ENCODE data around the gene BTBD16.

The BTBD16 gene

GRCh38 chr10:122301055-122301810 lies 30.1 kb downstream of the BTBD16 start:
- CTCF ChIA-PET, result interaction anchor here (1.4 kb wide), 1 partner anchor 134 kb away, joined by 3 read pairs; no protein-coding TSS in a partner anchor
- TF ChIP-seq FOXA1 (IDR thresholded peaks at IDR 0.05), result no peak

GRCh38 chr10:122301811-122302115 lies 30.7 kb downstream of the BTBD16 start:
- ChIA-PET POLR2A (no interaction called here), CTCF (interaction anchor here (1.4 kb wide), 1 partner anchor 133 kb away, joined by 3 read pairs; no protein-coding TSS in a partner anchor)
- TF ChIP-seq SUZ12 (IDR thresholded peaks at IDR 0.05) (no peak), PKNOX1 (IDR thresholded peaks at IDR 0.05) (no peak), ELF4 (IDR thresholded peaks at IDR 0.05) (no peak), L3MBTL2 (conservative IDR thresholded peaks at IDR 0.05) (no peak), TARDBP (IDR thresholded peaks at IDR 0.05) (no peak), LEF1 (IDR thresholded peaks at IDR 0.05; ENCODE audit: borderline replicate concordance) (no peak), CTBP1 (IDR thresholded peaks at IDR 0.05; ENCODE audit: borderline replicate concordance) (no peak), FOXA1 (IDR thresholded peaks at IDR 0.05) (no peak), NFRKB (IDR thresholded peaks at IDR 0.05) (no peak), SP1 (IDR thresholded peaks at IDR 0.05) (no peak), HDGF (IDR thresholded peaks at IDR 0.05; ENCODE audit: borderline replicate concordance) (no peak), FOXM1 (IDR thresholded peaks at IDR 0.05; ENCODE audit: borderline replicate concordance) (no peak), ZNF384 (IDR thresholded peaks at IDR 0.05) (no peak)
- no peak for DNase-seq (ENCODE audit: extremely low spot score)

More at GRCh38 chr10:122301055-122301810, 30.1 kb downstream of the BTBD16 start:
- DNase-seq (ENCODE audit: extremely low spot score), result no peak
- POLR2A ChIA-PET, result no interaction called here

- no peak for TF ChIP-seq HDGF (IDR thresholded peaks at IDR 0.05; ENCODE audit: borderline replicate concordance)
- no peak for TF ChIP-seq FOXA1 (IDR thresholded peaks at IDR 0.05)
- no peak for TF ChIP-seq NFRKB (IDR thresholded peaks at IDR 0.05)
- no peak for TF ChIP-seq PKNOX1 (IDR thresholded peaks at IDR 0.05)
- TF ChIP-seq TARDBP (IDR thresholded peaks at IDR 0.05), result no peak
- TF ChIP-seq FOXK2 (IDR thresholded peaks at IDR 0.05), result no peak
- no peak for TF ChIP-seq BHLHE40 (IDR thresholded peaks at IDR 0.05; ENCODE audit: borderline replicate concordance)
- TF ChIP-seq ELF4 (IDR thresholded peaks at IDR 0.05), result no peak
- no peak for TF ChIP-seq LEF1 (IDR thresholded peaks at IDR 0.05; ENCODE audit: borderline replicate concordance)
- no peak for TF ChIP-seq SUZ12 (IDR thresholded peaks at IDR 0.05)
- no peak for TF ChIP-seq L3MBTL2 (conservative IDR thresholded peaks at IDR 0.05)
- no peak for TF ChIP-seq ARNT (IDR thresholded peaks at IDR 0.05)
- no peak for TF ChIP-seq FOXM1 (IDR thresholded peaks at IDR 0.05; ENCODE audit: borderline replicate concordance)
- TF ChIP-seq SP1 (IDR thresholded peaks at IDR 0.05), result no peak
- no peak for TF ChIP-seq CTBP1 (IDR thresholded peaks at IDR 0.05; ENCODE audit: borderline replicate concordance)
- no peak for TF ChIP-seq ZNF384 (IDR thresholded peaks at IDR 0.05)
- POLR2A ChIA-PET, result no interaction called here
- DNase-seq (ENCODE audit: extremely low spot score), result no peak
- CTCF ChIA-PET, result interaction anchor here (0.9 to 1.4 kb wide), 2 partner anchors 133 to 263 kb away, joined by 3 read pairs; no protein-coding TSS in a partner anchor
These were observed 31.2 kb downstream of the BTBD16 start for GRCh38 chr10:122302315-122302714.

- ChIA-PET POLR2A (no interaction called here), CTCF (no interaction called here)
- no peak for DNase-seq (ENCODE audit: extremely low spot score)
- TF ChIP-seq CTBP1 (IDR thresholded peaks at IDR 0.05; ENCODE audit: borderline replicate concordance) (no peak), TARDBP (IDR thresholded peaks at IDR 0.05) (no peak), ARNT (IDR thresholded peaks at IDR 0.05) (no peak), HDGF (IDR thresholded peaks at IDR 0.05; ENCODE audit: borderline replicate concordance) (no peak), BHLHE40 (IDR thresholded peaks at IDR 0.05; ENCODE audit: borderline replicate concordance) (no peak), FOXA1 (IDR thresholded peaks at IDR 0.05) (no peak), NFRKB (IDR thresholded peaks at IDR 0.05) (no peak), FOXM1 (IDR thresholded peaks at IDR 0.05; ENCODE audit: borderline replicate concordance) (no peak), SP1 (IDR thresholded peaks at IDR 0.05) (no peak), SUZ12 (IDR thresholded peaks at IDR 0.05) (no peak), ELF4 (IDR thresholded peaks at IDR 0.05) (no peak), FOXK2 (IDR thresholded peaks at IDR 0.05) (no peak), LEF1 (IDR thresholded peaks at IDR 0.05; ENCODE audit: borderline replicate concordance) (no peak)
These were observed 32.4 kb downstream of the BTBD16 start for GRCh38 chr10:122303271-122304053.

GRCh38 chr10:122304054-122304579 lies 33.0 kb downstream of the BTBD16 start:
- TF ChIP-seq SUZ12 (IDR thresholded peaks at IDR 0.05), result no peak
- no peak for TF ChIP-seq SP1 (IDR thresholded peaks at IDR 0.05)
- no peak for TF ChIP-seq FOXM1 (IDR thresholded peaks at IDR 0.05; ENCODE audit: borderline replicate concordance)
- no peak for TF ChIP-seq CTBP1 (IDR thresholded peaks at IDR 0.05; ENCODE audit: borderline replicate concordance)
- no peak for TF ChIP-seq BHLHE40 (IDR thresholded peaks at IDR 0.05; ENCODE audit: borderline replicate concordance)
- TF ChIP-seq ZNF384 (IDR thresholded peaks at IDR 0.05), result no peak
- no peak for TF ChIP-seq FOXA1 (IDR thresholded peaks at IDR 0.05)
- TF ChIP-seq PKNOX1 (IDR thresholded peaks at IDR 0.05), result no peak
- no peak for TF ChIP-seq LEF1 (IDR thresholded peaks at IDR 0.05; ENCODE audit: borderline replicate concordance)
- no peak for TF ChIP-seq L3MBTL2 (conservative IDR thresholded peaks at IDR 0.05)
- TF ChIP-seq FOXK2 (IDR thresholded peaks at IDR 0.05), result no peak
- no peak for TF ChIP-seq TARDBP (IDR thresholded peaks at IDR 0.05)
- no peak for TF ChIP-seq NFRKB (IDR thresholded peaks at IDR 0.05)
- no peak for TF ChIP-seq ARNT (IDR thresholded peaks at IDR 0.05)
- no peak for TF ChIP-seq HDGF (IDR thresholded peaks at IDR 0.05; ENCODE audit: borderline replicate concordance)
- TF ChIP-seq ELF4 (IDR thresholded peaks at IDR 0.05), result no peak
- DNase-seq (ENCODE audit: extremely low spot score), result no peak
- ChIA-PET CTCF (no interaction called here), POLR2A (no interaction called here)

Measured in HEK293T (cell line).